IPS-NIHi7 (cell line): ENCODE results near the gene USP49.

Source experiments
- DNase-seq: peaks from one replicate; pipeline ENCODE4 v3.0.0; 2012; ENCODE audit warnings: mixed read lengths; ENCODE audit errors: extremely low spot score

The USP49 gene

DNA sequence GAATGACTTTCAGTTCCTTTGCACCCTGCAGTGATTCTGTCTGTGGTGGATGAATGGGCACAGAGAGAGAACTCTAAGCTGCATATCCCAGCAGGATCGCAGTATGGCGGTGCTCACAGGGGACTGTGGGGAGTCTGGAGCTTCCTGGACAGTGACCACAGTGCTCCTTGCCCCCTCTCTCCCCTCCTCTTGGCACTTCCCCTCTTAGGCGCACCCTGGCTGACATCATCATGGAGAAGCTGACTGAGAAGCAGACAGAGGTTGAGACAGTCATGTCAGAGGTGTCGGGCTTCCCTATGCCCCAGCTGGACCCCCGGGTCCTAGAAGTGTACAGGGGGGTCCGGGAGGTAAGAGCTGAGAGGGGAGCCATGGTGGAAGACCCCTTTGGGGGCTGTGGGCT, 34.7 kb upstream of the USP49 start:
- DNase-seq: no peak

- DNase-seq: no peak
These were observed 32.1 kb upstream of the USP49 start for GRCh38 chr6:41927253-41927652.

DNA sequence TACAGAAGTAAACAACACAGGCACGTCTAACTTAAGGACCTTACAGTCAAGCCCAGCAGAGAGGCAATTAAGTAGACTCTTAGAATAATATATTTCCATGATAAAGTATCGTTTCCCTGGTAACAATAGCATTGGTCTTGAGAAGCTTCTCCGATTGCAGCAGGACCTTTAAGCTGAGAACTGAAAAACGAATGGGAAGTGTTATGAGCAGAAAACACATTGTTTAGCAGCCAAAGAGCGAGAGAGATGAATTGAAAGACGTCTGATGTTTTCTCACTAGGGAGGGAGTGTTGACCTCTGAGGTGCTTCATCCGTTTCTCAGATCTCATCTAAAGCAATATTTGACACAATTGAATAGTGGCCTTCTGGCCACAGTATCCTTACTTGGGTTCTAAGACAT, 27.0 kb upstream of the USP49 start:
- DNase-seq: no peak

- DNase-seq: peak; percentile 42
These were observed 26.5 kb upstream of the USP49 start for GRCh38 chr6:41921712-41921998.

DNA sequence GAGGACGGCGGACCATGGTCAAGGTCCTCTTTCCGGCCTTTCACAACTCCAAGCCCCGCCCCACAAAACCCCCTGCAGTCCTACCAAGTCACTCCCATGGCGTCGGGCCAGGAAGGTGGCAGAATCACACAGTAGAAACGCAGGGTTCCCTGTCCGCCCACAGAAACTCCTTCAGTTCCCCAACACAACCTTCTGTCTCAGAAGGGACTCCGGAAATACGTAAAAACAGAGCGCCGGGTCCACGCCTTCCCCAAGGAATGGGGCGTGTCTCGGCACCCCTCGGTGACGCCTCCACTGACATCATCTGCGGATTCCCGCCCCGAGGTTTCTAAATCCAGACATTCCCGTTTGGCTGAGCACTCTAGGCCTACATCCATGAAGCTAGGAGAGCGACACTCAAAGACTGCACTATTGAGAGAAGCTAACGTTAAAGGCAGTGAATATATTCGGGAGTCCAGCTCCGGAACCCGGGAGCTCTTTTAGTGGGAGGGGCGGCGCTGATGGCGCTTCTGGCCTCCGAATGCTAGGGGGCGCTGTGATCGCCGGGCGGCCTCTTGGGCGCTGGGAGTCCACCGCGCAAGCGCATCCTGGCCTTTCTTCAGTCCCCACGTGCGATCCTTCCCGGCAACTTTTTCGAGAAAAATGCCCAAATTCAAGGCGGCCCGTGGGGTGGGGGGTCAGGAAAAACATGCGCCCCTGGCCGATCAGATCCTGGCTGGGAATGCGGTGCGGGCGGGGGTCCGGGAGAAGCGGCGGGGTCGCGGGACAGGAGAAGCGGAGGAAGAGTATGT, 25.9 kb upstream of the USP49 start, which contains the start of the genes BYSL and MED20:
Gene BYSL (plus strand): TSS at position 579 of the 791 bp plus-strand sequence. CDS start 64 bp downstream, at position 643.
Gene MED20 (minus strand): TSS at position 219 of the 791 bp plus-strand sequence. CDS start 121 bp downstream, at position 98.
- peak; percentile 95 for DNase-seq

- no peak for DNase-seq
These were observed 22.4 kb upstream of the USP49 start for GRCh38 chr6:41917528-41917927.

DNA sequence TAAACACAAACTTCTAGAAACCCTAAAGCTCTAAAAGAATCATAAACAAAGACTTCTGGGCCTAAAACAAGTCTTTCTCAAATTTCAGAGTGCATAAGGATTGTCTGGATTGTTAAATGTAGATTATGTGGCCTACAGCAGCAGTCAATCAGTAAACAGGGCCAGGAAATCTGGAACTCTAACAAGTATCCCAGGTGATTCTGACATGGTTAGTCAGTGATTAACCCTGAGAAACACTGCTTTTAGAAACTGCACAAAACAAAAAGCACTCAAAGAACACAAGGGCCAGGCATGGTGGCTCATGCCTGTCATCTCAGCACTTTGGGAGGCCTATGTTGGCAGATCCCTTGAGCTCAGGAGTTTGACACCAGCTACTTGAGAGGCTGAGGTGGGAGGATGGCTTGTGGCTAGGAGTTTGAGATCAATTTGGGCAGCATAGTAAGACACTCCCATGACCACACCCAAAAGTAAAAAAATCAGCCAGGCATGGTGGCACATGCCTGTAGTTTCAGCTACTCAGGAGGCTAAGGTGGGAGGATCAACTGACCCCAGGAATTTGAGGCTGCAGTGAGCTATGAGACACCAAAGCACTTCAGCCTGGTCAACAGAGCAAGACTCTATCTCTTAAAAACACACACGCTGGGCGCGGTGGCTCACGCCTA, 19.8 kb upstream of the USP49 start:
- DNase-seq: no peak

GRCh38 chr6:41914343-41914742, 19.2 kb upstream of the USP49 start:
- DNase-seq: no peak

DNA sequence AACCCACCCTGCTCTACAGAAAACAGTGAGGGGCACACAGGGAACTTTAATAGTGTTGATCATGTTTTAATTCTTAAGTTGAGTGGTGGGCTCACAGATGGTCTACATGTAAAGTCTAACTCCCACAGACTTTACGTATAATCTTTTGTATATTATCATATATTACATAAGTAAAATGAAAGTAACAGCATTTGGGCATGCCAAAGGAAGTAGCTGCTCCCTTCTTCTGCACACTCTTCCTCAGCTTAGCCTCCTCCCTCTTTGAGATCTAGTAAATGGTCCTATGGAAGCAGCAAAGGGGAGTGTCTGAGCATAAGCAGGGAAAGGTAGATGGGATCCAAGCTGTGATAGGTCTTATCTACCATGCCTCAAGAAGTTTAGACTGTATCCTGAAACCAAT, 14.6 kb upstream of the USP49 start:
- DNase-seq: no peak

DNA sequence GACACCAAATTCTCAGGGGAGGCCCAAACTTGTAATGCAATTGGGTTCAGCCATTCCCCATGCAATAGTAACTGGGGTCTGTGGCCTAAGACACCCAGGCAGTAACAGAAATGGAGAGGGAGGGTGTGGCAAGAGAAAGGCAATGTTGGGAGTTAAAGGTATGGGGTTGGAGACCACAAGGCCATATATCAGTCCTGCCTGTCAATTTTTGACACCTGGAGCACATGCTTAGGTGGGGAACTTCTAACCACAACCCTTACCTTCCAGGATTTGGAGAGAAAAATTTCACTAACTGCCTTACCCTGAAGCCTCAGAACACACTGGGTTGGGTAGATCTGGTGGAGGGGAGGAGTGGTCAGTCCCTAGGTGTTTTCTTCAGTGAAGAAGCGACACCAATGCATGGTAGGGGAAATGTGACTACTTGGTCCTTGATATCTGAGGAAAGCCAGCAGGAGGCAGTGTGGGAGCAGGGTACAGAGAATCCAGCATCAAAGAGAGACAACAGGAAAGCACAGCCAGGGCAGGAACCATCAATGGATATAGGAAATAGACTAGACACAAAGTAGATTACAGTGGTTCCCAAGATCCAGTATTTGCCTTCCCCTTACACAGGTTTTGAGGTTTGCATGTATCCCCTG, 6.8 kb upstream of the USP49 start:
- DNase-seq: peak; percentile 58

GRCh38 chr6:41900861-41901260, 5.7 kb upstream of the USP49 start:
- DNase-seq: no peak

DNA sequence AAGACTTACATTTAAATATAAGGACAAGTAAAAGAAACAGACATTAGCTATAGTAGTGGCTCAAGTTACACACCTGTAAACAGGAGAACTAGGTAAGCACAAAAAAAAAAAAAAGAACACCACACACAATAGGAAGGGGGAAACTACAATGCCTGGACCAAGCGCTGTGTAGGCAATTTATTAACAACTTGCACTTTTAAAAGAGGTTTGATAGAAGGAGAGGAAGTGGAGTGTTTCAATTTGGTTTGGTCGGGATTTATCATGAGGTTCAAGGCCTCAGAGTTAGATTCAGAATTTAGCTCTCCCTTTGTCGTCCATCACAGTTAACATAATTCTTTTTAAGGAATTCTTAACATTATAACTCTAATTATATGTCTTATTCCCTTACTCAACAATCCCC, 1.1 kb upstream of the USP49 start:
- no peak for DNase-seq

GRCh38 chr6:41894366-41895299, 542 bp downstream of the USP49 start:
- DNase-seq: no peak

- DNase-seq: no peak
These were observed 2.1 kb downstream of the USP49 start for GRCh38 chr6:41892921-41893564.

DNA sequence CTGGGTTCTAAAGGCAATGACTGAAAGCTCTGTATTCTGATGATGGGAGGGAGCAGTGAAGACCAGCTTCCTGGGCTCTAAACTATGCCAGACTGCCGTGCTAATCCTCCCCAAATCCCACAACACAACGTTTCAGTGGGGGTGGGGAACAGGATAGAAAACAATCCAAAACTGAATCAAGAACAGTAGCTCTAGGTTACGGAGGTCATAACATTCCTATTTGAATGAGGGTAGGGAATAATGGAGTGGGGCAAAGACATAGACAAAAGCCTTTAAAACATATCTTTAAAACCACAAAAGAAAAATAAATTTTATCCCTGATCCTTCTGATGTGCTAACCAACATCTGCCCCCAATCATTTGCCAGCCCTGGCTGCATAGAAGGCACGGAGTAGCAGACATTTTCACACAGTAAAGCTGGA, 7.8 kb downstream of the USP49 start:
- DNase-seq: no peak

GRCh38 chr6:41885930-41886329, 9.2 kb downstream of the USP49 start:
- DNase-seq: no peak

GRCh38 chr6:41884957-41885356, 10.2 kb downstream of the USP49 start:
- DNase-seq: no peak

DNA sequence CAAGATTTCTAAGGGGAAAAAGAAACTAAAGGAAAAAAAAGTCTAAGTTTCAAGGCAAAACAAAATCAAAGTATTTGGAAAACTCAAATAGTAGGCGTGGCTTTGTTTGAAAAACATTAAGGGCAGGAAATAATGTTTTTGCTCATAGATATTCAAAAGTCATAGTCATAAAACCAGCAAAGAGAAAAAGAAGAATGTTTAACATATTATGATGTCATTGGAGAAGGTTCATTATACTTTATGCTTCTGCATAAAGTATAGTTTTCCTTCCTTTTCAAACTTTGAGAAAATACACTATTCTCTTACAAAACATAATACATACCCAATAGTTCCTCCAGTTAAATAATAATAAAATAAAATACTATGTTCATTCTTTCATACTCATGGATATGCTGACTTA, 13.7 kb downstream of the USP49 start:
- DNase-seq: no peak

GRCh38 chr6:41878961-41879405, 16.2 kb downstream of the USP49 start:
- no peak for DNase-seq

GRCh38 chr6:41878246-41878645, 16.9 kb downstream of the USP49 start:
- DNase-seq: no peak

GRCh38 chr6:41877051-41877680, 18.0 kb downstream of the USP49 start:
- no peak for DNase-seq
